ENCODE results near the gene CIAO2A.

Gene CIAO2A, protein sequence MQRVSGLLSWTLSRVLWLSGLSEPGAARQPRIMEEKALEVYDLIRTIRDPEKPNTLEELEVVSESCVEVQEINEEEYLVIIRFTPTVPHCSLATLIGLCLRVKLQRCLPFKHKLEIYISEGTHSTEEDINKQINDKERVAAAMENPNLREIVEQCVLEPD

DNA sequence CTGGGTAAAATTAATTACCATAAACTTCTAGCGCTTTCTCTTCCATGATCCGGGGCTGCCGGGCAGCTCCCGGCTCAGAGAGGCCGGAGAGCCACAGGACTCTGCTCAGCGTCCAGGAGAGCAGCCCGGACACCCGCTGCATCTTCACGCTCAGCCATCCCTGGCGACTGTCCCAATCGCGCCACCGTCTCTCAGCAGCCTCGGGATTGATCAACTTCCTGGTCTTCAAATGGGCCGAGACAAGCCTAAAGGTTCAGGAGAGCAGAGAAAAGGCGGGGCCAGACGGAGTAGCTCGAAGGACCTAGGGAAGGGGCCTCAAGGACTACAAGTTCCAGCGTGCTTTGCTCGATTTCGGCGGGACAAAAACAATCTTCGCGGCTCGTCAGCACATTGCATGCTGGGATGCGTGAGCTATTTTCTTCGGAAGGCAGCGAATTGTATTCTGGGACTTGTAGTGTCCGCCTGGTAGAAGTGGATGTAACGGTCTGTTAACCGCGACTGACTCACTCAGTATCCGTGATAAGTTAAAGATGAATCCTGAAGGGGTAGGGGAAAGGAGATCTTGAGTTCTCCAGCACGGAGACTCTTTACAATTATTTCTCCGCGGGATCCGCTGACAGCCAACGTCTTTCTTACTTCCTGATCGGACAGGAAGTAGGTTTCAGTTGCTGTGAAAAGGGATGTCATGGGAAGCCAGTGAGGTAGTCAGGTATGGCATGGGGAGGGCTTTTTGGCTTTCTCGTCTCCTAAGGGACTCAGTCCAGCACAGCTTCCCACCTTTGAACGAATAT is at the start of gene CIAO2A:
Gene CIAO2A, minus strand, starts transcription at position 212 of the 791 bp plus-strand sequence. Its CDS starts 70 bp downstream, at position 142.
- Mint-ChIP-seq H3K27me3 (no peaks in the 10 kb centered on the region), H3K4me1 (ENCODE audit: low read depth) (peaks cover 77% of the 10 kb centered on the region)

DNA sequence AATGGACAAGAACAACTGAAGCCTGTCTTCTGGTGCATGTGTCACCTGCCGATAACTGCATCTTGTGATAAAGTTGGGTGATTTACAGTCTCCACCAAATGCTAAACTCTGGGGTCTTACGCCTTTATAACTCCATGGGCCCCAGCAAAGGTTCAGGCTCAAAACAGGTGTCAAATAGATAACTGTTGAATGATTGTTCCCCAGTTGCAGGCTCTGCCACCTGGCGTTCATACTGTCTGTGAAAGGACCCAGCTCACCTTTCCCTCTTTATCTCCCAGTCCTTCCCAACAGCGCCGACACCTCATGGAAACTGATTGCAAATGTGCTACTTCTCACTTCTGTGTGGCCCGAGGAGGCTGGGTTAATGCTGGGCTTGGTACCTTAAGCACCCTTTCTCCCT is 49.6 kb upstream of the CIAO2A start:
- Mint-ChIP-seq H3K27ac (no peak overlapping the region), H3K4me3 (no peak overlapping the region), H3K9me3 (no peaks in the 10 kb centered on the region), H3K36me3 (ENCODE audit: low read depth) (peaks cover 5% of the 10 kb centered on the region), H3K27me3 (no peaks in the 10 kb centered on the region), H3K4me1 (ENCODE audit: low read depth) (no peaks in the 10 kb centered on the region)

More for the DNA sequence above, at the start of gene CIAO2A:
- Mint-ChIP-seq H3K27ac (peak within 1 kb of the TSS; percentile 99), H3K4me3 (peak within 1 kb of the TSS; percentile 99), H3K9me3 (no peaks in the 10 kb centered on the region), H3K36me3 (ENCODE audit: low read depth) (peaks cover 23% of the 10 kb centered on the region)

DNA sequence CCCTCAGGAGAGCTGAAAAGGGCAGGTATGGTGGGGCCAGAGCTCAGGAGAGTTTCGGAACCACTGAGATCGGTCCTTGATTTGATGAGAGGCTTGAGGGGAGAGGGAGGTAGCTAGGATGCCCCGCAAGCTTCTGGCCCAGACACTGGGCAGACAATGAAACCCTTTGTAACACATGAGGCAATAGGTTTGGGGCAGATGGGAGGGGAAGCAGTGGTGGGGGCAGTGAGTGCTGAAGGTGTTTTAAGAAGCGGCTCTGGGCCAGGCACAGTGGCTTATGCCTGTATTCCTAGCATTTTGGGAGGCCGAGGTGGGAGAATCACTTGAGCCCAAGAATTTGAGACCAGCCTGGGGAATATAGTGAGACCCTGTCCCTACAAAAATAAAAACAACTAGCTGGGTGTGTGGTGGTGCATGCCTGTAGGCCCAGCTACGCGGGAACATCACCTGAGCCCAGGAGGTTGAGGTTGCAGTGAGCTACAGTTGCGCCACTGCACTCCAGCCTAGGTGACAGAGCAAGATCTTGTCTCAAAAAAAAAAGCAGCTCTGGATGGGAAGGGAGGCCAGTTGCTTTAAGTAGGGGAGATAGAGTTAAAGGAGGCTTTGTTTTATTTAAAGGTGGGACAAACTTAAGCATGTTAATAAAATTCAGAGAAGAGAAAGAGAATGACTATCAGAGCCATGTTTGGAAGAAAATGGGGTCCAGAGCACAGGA is 48.3 kb upstream of the CIAO2A start:
- Mint-ChIP-seq H3K36me3 (ENCODE audit: low read depth) (peaks cover 11% of the 10 kb centered on the region), H3K27ac (no peak overlapping the region), H3K9me3 (no peaks in the 10 kb centered on the region), H3K4me1 (ENCODE audit: low read depth) (no peaks in the 10 kb centered on the region), H3K27me3 (no peaks in the 10 kb centered on the region), H3K4me3 (no peak overlapping the region)

DNA sequence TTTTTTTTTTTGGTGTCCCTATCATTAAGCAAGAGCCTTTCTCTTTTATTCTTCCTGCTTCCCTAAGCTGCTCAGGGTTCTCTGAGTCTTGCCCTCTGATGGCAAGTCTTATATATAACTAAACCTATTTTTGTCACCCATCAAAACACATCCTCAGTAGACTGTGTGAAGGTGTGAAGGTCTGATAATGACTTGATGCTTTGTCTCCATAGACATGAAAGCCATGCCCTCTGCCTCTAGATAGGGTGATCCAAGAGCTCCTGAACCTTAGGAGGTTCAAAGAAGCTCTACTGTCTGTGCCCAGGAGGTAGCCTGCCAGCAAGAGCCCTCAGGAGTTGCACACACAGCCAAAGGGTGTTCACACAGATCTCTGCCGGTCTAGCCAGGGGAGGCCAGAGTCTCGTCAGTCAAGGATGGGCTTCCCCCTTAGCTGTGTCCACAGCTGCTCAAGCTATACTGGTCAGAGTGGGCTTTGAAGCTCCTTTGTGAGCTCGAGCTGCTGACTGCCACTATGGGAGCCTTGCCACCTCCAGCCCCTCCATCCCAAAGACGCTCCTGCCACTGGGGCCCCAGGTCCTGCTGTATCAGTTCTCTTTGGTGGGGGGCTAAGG is 44.8 kb upstream of the CIAO2A start:
- Mint-ChIP-seq H3K9me3 (no peaks in the 10 kb centered on the region), H3K27ac (no peak overlapping the region), H3K36me3 (ENCODE audit: low read depth) (peaks cover 35% of the 10 kb centered on the region), H3K27me3 (no peaks in the 10 kb centered on the region), H3K4me3 (no peak overlapping the region), H3K4me1 (ENCODE audit: low read depth) (no peaks in the 10 kb centered on the region)

DNA sequence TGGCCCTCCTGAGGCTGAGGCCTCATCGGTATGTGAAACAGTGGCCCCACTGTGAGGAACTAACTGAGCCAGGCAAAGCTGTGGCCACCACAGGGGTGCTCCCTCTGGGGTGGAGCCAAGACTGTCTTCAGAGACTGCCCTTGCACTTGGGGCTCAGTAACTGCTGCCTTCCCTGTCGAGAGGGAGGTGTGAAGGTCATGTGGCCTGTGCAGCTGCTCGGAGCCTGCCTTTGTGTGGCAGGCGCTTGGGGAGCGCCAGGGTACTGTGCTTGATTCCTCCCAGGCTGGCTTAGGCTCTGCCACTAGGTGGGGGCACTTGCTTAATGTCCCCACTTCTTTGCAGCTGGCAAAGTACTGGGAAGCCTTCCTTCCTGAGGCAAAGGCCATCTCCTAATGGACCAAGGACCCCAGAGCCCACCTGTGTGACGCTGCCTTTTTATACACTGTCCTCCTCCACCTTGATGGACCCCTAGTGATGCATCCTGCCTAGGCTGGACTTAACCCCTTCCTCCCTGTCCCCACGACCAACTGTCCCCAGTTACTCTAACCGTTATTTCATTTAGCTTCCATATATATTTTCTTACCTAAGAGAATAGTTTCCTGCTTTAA is 43.7 kb upstream of the CIAO2A start:
- Mint-ChIP-seq H3K27ac (no peak overlapping the region), H3K9me3 (no peaks in the 10 kb centered on the region), H3K4me3 (no peak overlapping the region), H3K4me1 (ENCODE audit: low read depth) (no peaks in the 10 kb centered on the region), H3K36me3 (ENCODE audit: low read depth) (peaks cover 44% of the 10 kb centered on the region), H3K27me3 (no peaks in the 10 kb centered on the region)

DNA sequence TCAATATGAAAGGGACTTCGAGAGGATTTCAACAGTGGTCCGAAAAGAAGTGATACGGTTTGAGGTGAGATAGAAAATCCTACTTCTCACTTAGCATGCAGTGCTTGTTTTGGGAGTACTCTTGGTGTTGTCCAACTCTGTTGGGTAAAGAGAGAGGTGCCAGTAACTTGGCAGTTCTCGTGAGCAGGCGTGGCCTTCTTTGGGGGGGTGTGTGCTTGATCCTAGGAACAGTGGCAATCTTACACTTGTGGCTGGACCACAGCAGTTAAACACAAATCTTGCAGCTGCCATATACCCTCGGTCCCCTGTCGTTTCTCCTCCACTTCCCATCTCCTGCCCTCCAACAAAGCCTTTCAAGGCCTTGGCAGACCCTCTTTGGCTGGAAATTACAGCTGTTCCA is 42.7 kb upstream of the CIAO2A start:
- H3K36me3 Mint-ChIP-seq (ENCODE audit: low read depth), result peaks cover 52% of the 10 kb centered on the region

DNA sequence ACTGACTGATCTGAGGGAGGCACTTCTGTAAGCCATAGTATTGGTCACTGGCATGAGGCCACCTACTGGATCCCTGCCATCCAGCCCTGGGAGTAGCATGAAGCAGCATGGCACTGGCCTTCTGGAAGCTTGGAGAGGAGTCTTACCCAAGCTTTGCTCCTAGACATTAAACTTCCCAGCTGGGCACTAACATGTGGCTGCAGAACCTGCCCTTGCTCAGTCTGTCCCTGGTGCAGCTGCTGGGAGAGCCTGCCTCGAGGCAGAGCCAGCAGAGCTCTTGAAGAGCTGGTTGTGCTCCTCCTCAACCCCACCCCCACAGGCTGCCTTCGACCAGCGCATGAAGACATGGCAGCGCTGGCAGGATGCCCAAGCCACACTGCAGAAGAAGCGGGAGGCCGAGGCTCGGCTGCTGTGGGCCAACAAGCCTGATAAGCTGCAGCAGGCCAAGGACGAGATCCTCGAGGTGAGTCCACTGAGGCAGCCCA is 40.7 kb upstream of the CIAO2A start:
- Mint-ChIP-seq H3K27ac (no peak overlapping the region), H3K9me3 (no peaks in the 10 kb centered on the region), H3K27me3 (no peaks in the 10 kb centered on the region), H3K36me3 (ENCODE audit: low read depth) (peaks cover 63% of the 10 kb centered on the region), H3K4me1 (ENCODE audit: low read depth) (no peaks in the 10 kb centered on the region), H3K4me3 (no peak overlapping the region)

More for the DNA sequence above, 42.7 kb upstream of the CIAO2A start:
- H3K27ac Mint-ChIP-seq, result no peak overlapping the region
- H3K4me3 Mint-ChIP-seq, result no peak overlapping the region
- no peaks in the 10 kb centered on the region for H3K27me3 Mint-ChIP-seq
- no peaks in the 10 kb centered on the region for H3K9me3 Mint-ChIP-seq
- H3K4me1 Mint-ChIP-seq (ENCODE audit: low read depth), result no peaks in the 10 kb centered on the region

DNA sequence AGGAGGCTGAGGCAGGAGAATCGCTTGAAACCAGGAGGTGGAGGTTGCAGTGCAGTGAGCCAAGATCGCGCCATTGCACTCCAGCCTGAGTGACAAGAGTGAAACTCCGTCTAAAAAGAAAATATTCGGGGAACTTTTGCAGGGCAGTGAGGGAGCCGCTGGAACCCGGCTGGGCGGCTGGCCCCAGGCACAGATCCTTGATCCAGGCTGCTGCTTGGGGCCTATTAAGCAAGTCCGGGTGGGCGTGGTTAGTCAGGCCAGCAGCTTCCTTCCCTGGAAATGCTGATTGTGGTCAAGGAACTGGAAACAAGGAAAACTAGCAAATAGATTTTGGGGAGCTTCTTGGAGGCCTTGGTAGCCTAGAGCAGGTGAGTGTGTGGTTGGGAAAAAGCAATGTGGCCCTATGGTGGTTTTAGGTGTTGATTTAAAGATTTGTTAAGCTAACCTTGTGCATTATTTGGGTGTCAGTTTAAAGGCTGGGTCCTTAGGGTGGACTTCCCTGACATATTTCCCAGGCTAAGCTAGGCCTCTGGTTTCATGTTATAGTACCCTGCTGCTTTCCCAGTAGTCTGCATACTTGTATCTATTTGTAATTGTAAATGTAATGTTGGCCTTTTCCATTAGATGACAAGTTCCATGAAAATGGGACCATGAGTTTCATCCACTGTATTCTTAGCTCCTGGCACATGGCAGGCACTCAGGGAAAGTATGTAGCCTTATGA is 40.1 kb upstream of the CIAO2A start:
- H3K36me3 Mint-ChIP-seq (ENCODE audit: low read depth), result peaks cover 63% of the 10 kb centered on the region
- H3K9me3 Mint-ChIP-seq, result no peaks in the 10 kb centered on the region
- H3K4me1 Mint-ChIP-seq (ENCODE audit: low read depth), result no peaks in the 10 kb centered on the region
- no peak overlapping the region for H3K4me3 Mint-ChIP-seq
- H3K27ac Mint-ChIP-seq, result no peak overlapping the region
- H3K27me3 Mint-ChIP-seq, result no peaks in the 10 kb centered on the region

DNA sequence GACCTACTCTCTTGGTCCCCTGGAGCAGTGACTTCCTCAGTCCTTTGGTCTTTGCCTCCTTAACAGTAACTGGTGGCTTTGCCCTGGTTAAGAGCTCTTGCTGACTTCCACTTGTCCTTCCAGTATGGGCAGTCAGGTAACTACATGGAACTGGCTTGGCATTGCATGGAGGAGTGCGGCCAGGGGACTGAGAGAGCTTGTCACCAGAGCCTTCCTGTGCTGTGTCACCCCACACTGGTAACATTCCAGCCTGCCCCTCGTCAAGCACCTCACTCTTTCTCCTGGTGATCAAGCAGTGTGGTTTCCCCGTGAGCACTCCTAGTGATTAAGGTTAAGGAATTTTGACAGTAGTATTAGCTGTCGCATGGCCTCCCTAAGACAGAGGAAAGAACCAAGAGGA is 38.6 kb upstream of the CIAO2A start:
- Mint-ChIP-seq H3K36me3 (ENCODE audit: low read depth) (peaks cover 73% of the 10 kb centered on the region), H3K27ac (no peak overlapping the region), H3K27me3 (no peaks in the 10 kb centered on the region), H3K4me3 (no peak overlapping the region), H3K4me1 (ENCODE audit: low read depth) (no peaks in the 10 kb centered on the region), H3K9me3 (no peaks in the 10 kb centered on the region)

DNA sequence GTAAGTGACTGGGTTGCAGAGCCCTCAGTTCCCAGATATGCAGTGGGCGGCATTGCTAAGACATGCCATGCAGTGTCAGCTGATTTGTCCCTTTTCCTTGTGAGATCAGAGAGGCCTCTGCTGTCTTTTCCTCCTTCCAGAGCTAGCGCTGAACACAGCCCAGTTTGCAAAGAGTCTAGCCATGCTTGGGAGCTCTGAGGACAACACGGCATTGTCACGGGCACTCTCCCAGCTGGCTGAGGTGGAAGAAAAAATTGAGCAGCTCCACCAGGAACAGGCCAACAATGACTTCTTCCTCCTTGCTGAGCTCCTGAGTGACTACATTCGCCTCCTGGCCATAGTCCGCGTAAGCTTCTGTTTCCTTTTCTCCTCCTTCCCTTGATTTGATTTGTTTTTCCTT is 37.9 kb upstream of the CIAO2A start:
- no peak overlapping the region for H3K27ac Mint-ChIP-seq
- no peaks in the 10 kb centered on the region for H3K27me3 Mint-ChIP-seq
- no peaks in the 10 kb centered on the region for H3K9me3 Mint-ChIP-seq
- no peak overlapping the region for H3K4me3 Mint-ChIP-seq
- H3K36me3 Mint-ChIP-seq (ENCODE audit: low read depth), result peaks cover 72% of the 10 kb centered on the region
- H3K4me1 Mint-ChIP-seq (ENCODE audit: low read depth), result no peaks in the 10 kb centered on the region

DNA sequence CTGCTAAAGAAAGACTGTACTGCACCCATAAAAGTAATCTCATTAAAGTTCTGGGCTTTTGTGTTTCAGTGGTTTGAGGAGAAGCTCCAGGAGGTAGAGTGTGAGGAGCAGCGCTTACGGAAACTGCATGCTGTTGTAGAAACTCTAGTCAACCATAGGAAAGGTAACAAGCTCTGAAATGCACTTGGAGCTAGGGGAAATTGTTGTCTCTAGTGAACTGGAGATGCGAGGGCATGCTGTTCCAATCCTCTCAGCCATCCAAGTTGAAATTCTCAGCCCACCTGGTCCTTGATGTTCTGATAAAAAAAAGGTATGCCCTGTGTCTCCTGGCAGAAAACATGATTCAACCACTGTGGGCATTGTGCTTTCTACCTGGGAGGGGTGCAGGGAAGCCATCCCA is 36.5 kb upstream of the CIAO2A start:
- H3K27ac Mint-ChIP-seq, result no peak overlapping the region
- no peak overlapping the region for H3K4me3 Mint-ChIP-seq
- H3K9me3 Mint-ChIP-seq, result no peaks in the 10 kb centered on the region
- H3K4me1 Mint-ChIP-seq (ENCODE audit: low read depth), result no peaks in the 10 kb centered on the region
- H3K27me3 Mint-ChIP-seq, result no peaks in the 10 kb centered on the region
- peaks cover 70% of the 10 kb centered on the region for H3K36me3 Mint-ChIP-seq (ENCODE audit: low read depth)

DNA sequence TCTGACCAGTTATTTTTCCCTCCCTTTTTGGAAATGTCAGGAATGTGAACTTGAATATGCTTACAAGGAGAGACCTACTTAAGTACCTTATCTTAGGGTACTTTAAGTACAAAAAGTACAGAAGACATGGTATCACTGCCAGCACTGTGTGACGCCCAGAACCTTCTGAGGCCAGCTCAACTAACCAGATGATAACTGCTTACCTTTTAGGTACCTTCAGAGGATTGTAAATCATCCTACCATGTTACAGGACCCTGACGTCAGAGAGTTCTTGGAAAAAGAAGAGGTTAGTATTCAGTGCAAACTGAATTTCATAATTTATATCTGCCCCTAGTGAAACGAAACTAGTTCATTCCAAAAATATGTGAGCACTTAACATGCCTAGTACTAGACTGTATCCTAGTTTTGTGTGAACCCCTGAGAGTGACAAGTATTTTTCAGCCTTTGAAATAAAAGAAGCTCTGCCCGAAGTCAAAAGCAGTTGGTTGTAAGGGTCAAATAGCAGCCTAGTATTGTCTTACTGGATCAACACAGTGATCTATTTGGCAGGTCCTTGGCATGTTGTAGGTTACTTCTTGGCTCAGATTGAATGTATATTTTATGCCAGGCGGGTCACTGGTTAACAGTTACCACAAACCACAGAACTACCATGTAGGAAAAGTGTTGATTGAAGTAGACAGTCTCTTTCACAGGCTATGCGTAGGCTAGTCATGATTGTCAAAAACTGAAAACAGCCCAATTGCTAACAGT is 34.1 kb upstream of the CIAO2A start:
- Mint-ChIP-seq H3K36me3 (ENCODE audit: low read depth) (peaks cover 70% of the 10 kb centered on the region), H3K9me3 (no peaks in the 10 kb centered on the region), H3K4me1 (ENCODE audit: low read depth) (no peaks in the 10 kb centered on the region), H3K4me3 (no peak overlapping the region), H3K27me3 (no peaks in the 10 kb centered on the region), H3K27ac (no peak overlapping the region)

DNA sequence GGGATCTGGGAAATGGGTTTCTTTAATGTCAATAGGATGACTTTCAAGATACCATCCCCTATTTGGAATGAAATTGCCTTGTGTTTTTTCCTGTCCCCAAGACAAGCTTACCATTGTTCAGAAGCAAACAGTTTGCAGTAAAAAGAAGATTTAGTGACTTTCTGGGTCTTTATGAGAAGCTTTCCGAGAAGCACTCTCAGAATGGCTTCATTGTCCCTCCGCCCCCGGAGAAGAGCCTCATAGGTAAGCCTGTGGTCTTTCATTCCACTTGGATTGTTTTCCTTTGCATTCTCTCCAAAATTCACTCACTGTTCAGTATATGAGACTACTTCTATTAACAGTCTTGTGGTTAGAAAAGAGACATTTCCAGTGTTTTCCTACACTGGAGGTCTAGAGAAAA is 32.3 kb upstream of the CIAO2A start:
- Mint-ChIP-seq H3K9me3 (no peaks in the 10 kb centered on the region), H3K27ac (no peak overlapping the region), H3K4me1 (ENCODE audit: low read depth) (no peaks in the 10 kb centered on the region), H3K4me3 (no peak overlapping the region), H3K36me3 (ENCODE audit: low read depth) (peaks cover 62% of the 10 kb centered on the region), H3K27me3 (no peaks in the 10 kb centered on the region)

Data from stimulated activated naive CD8-positive, alpha-beta T cell treated with anti-CD3 and anti-CD28 coated beads, Interleukin-15, Interleukin-2, amounts not matched to agents 100 ng/mL and 50 ng/mL, for 24 hours (primary cell).